ENCODE results near the gene FILIP1. TPM values are rescaled to one million over a fixed set of nuclear protein-coding genes. Genes with fewer than 3 reads are reported as not detected.

The FILIP1 gene
- total RNA-seq, 1 donor from 2014 or later: 2.0 TPM

DNA sequence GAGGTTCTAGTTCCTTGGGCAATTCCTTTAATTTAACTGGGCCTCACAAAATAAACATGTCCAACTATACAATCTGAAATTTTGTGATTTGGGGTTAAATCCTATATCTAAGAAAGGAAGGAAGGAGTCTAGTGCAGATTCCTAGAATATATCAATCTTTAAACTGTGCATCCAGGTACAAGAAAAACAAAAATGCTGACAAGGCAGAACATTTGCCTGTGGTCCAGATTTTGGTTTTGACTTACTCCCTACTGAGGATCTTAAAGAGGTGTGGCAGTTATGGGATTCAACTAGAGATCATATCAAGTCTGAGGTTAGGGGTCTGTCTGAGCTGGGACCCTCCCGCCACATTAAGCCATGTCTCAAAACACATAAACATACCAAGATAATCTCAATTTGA, 232.3 kb downstream of the FILIP1 start:
- Histone ChIP-seq H3K4me2 (ENCODE audit: low read length) (no peak overlapping the region), H3K9ac (ENCODE audit: low read length) (no peak overlapping the region), H2AFZ (ENCODE audit: low read depth, low read length) (no peak overlapping the region), H3K79me2 (ENCODE audit: insufficient read depth, low read length) (peaks cover 44% of the 10 kb centered on the region), H3K36me3 (ENCODE audit: insufficient read depth, low read length) (peaks cover 30% of the 10 kb centered on the region), H3K9me3 (ENCODE audit: insufficient read depth, low read depth, low read length) (no peaks in the 10 kb centered on the region), H3K4me1 (ENCODE audit: insufficient read depth, low read length) (no peaks in the 10 kb centered on the region), H4K20me1 (ENCODE audit: insufficient read depth, low read length) (peaks cover 37% of the 10 kb centered on the region), H3K27me3 (ENCODE audit: insufficient read depth, low read length) (no peaks in the 10 kb centered on the region), H3K4me3 (ENCODE audit: insufficient read depth, low read depth, low read length) (no peak overlapping the region), H3K27ac (ENCODE audit: low read depth, low read length) (no peak overlapping the region)
- no peak for FAIRE-seq
- Mint-ChIP-seq H3K9me3 (ENCODE audit: unreplicated experiment) (no peaks in the 10 kb centered on the region), H3K4me3 (ENCODE audit: unreplicated experiment) (no peak overlapping the region), H3K27ac (ENCODE audit: unreplicated experiment) (no peak overlapping the region), H3K27me3 (ENCODE audit: low read depth, unreplicated experiment) (no peaks in the 10 kb centered on the region), H3K4me1 (ENCODE audit: low read depth, unreplicated experiment) (peaks cover 4% of the 10 kb centered on the region), H3K36me3 (ENCODE audit: low read depth, unreplicated experiment) (no peaks in the 10 kb centered on the region)
- no peak for TF ChIP-seq EZH2 (IDR thresholded peaks at IDR 0.05; ENCODE audit: insufficient read depth, low read length)
- TF ChIP-seq, protein P1, sequence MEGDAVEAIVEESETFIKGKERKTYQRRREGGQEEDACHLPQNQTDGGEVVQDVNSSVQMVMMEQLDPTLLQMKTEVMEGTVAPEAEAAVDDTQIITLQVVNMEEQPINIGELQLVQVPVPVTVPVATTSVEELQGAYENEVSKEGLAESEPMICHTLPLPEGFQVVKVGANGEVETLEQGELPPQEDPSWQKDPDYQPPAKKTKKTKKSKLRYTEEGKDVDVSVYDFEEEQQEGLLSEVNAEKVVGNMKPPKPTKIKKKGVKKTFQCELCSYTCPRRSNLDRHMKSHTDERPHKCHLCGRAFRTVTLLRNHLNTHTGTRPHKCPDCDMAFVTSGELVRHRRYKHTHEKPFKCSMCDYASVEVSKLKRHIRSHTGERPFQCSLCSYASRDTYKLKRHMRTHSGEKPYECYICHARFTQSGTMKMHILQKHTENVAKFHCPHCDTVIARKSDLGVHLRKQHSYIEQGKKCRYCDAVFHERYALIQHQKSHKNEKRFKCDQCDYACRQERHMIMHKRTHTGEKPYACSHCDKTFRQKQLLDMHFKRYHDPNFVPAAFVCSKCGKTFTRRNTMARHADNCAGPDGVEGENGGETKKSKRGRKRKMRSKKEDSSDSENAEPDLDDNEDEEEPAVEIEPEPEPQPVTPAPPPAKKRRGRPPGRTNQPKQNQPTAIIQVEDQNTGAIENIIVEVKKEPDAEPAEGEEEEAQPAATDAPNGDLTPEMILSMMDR (IDR thresholded peaks at IDR 0.05; ENCODE audit: insufficient read depth, low read depth, low read length): no peak
- no peak for DNase-seq (ENCODE audit: low read depth)

DNA sequence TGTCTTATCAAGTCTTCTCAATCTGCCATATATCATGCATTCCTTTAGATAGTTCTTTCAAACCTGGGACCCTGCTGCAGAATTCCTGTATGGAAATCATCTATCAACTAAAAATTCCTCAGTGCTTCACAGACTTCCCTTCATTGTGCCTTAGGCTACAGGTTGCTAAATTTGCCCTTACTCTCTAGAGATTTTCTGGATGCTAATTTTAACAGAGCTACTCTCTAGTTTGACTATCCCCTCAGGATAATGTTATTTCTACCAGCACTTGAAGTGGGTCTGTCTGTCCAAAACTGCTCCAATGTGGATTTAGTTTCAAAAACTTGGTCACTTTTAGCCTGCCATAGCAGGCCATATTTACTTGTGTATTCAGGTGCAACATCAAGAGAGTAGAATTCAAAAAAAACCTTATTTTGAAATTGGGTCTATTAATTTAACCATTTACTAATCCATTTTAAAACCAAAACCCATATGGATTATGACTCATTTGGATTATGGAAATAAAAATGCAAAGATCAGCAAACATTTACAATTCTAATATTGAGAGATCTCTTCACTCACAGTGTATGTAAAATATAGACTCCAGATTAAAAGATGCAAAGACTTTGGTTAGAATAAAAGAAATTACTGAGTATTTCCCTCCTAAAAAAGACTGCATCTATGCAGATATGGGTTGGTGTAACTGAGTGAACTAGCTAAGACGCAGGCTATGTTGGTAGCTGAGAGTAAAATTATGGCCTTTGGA, 236.1 kb downstream of the FILIP1 start:
- no peaks in the 10 kb centered on the region for H3K4me1 ChIP-seq (ENCODE audit: insufficient read depth, low read length)
- no peak for TF ChIP-seq EZH2 (IDR thresholded peaks at IDR 0.05; ENCODE audit: insufficient read depth, low read length)
- TF ChIP-seq, protein P1 (IDR thresholded peaks at IDR 0.05; ENCODE audit: insufficient read depth, low read depth, low read length): no peak
- H3K27me3 ChIP-seq (ENCODE audit: insufficient read depth, low read length): no peaks in the 10 kb centered on the region
- no peak for DNase-seq (ENCODE audit: low read depth)
- H3K9me3 ChIP-seq (ENCODE audit: insufficient read depth, low read depth, low read length): no peaks in the 10 kb centered on the region
- peaks cover 18% of the 10 kb centered on the region for H3K36me3 ChIP-seq (ENCODE audit: insufficient read depth, low read length)
- H2AFZ ChIP-seq (ENCODE audit: low read depth, low read length): no peak overlapping the region
- Mint-ChIP-seq H3K4me3 (ENCODE audit: unreplicated experiment) (no peak overlapping the region), H3K27me3 (ENCODE audit: low read depth, unreplicated experiment) (no peaks in the 10 kb centered on the region), H3K4me1 (ENCODE audit: low read depth, unreplicated experiment) (peaks cover 2% of the 10 kb centered on the region), H3K36me3 (ENCODE audit: low read depth, unreplicated experiment) (peaks cover 6% of the 10 kb centered on the region), H3K9me3 (ENCODE audit: unreplicated experiment) (no peaks in the 10 kb centered on the region), H3K27ac (ENCODE audit: unreplicated experiment) (no peak overlapping the region)
- H3K9ac ChIP-seq (ENCODE audit: low read length): no peak overlapping the region
- peaks cover 20% of the 10 kb centered on the region for H4K20me1 ChIP-seq (ENCODE audit: insufficient read depth, low read length)
- H3K27ac ChIP-seq (ENCODE audit: low read depth, low read length): no peak overlapping the region
- H3K4me3 ChIP-seq (ENCODE audit: insufficient read depth, low read depth, low read length): no peak overlapping the region
- peaks cover 12% of the 10 kb centered on the region for H3K79me2 ChIP-seq (ENCODE audit: insufficient read depth, low read length)
- no peak overlapping the region for H3K4me2 ChIP-seq (ENCODE audit: low read length)
- FAIRE-seq: no peak

DNA sequence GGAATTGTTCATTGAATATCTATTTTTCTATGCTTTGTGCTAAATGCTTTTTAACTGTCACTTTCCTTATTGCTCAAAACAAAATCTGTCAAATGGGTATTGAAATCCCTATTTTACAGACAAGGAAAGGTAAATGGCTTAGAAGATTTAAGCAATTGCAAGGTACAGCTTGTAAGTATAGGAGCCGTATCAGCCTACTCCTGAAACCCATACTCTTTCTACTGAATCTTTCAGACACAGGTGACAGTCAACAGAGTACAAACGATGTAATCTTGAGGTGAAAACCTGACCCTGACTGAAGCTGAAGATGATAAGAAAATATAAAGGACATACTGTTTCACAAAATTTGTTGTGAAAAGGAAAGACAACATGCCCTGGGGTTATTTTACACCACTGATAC, 243.0 kb downstream of the FILIP1 start:
- Histone ChIP-seq H3K27ac (ENCODE audit: low read depth, low read length) (no peak overlapping the region), H2AFZ (ENCODE audit: low read depth, low read length) (no peak overlapping the region), H3K9me3 (ENCODE audit: insufficient read depth, low read depth, low read length) (no peaks in the 10 kb centered on the region), H3K4me1 (ENCODE audit: insufficient read depth, low read length) (no peaks in the 10 kb centered on the region), H3K4me2 (ENCODE audit: low read length) (no peak overlapping the region), H3K27me3 (ENCODE audit: insufficient read depth, low read length) (no peaks in the 10 kb centered on the region), H3K4me3 (ENCODE audit: insufficient read depth, low read depth, low read length) (no peak overlapping the region), H3K9ac (ENCODE audit: low read length) (no peak overlapping the region), H3K36me3 (ENCODE audit: insufficient read depth, low read length) (no peaks in the 10 kb centered on the region), H3K79me2 (ENCODE audit: insufficient read depth, low read length) (no peaks in the 10 kb centered on the region), H4K20me1 (ENCODE audit: insufficient read depth, low read length) (peaks cover 6% of the 10 kb centered on the region)
- TF ChIP-seq, protein P1 (IDR thresholded peaks at IDR 0.05; ENCODE audit: insufficient read depth, low read depth, low read length): no peak
- no peak for TF ChIP-seq EZH2 (IDR thresholded peaks at IDR 0.05; ENCODE audit: insufficient read depth, low read length)
- DNase-seq (ENCODE audit: low read depth) (no peak), FAIRE-seq (no peak)
- Mint-ChIP-seq H3K4me1 (ENCODE audit: low read depth, unreplicated experiment) (no peaks in the 10 kb centered on the region), H3K36me3 (ENCODE audit: low read depth, unreplicated experiment) (peaks cover under 1% of the 10 kb centered on the region), H3K27me3 (ENCODE audit: low read depth, unreplicated experiment) (no peaks in the 10 kb centered on the region), H3K4me3 (ENCODE audit: unreplicated experiment) (no peak overlapping the region), H3K27ac (ENCODE audit: unreplicated experiment) (no peak overlapping the region), H3K9me3 (ENCODE audit: unreplicated experiment) (no peaks in the 10 kb centered on the region)
